Prostate gland (tissue), 2 donors: Measurements from ENCODE around the gene CHST15.

Source experiments
- POLR2A ChIP-seq: fragments of 450-650 bp; IDR thresholded peaks from one replicate; pipeline ENCODE4 v1.6.1; 2016; ENCODE audit warnings: antibody characterized with exemption, mild to moderate bottlenecking
- POLR2AphosphoS5 ChIP-seq: sonication (generic); formaldehyde crosslinking; IDR thresholded peaks from one replicate; pipeline ENCODE4 v1.6.1; 2017; ENCODE audit warnings: antibody characterized with exemption
- TF ChIP-seq, protein P1 (sequence below), 4 experiments: fragments of 200-600 bp in 2 of 4; fragments of 450-650 bp in 2 of 4; sonication (generic) in 2 of 4; IDR thresholded peaks; 1 replicate in 3 of 4; 2 replicates in 1 of 4; pipeline ENCODE4 v1.5.1; 2016 to 2019; ENCODE audit warnings: antibody characterized with exemption in 4 of 4, mild to moderate bottlenecking in 2 of 4, moderate library complexity in 2 of 4

DNA sequence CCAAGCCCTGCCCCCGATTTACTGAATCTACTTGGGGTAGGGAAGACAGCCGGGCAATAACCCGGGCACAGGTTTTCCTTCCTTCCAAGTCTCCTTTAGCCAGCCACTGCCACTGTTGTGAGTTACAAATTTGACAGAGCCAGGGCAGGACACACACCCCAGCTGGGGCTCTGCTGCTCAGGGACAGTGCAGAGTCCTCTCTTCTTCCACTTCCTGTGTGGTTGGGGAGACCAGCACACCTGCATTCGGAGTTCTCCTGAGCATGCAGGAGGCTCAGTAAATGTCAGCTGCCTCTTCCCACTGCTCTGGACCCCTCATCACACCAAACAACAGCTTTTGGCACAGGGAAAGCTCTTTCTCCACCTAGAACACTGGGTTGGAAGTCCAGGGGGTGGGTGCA is 21.3 kb downstream of the CHST15 start:
- TF ChIP-seq POLR2AphosphoS5 (no peak), POLR2A (no peak)
- TF ChIP-seq, protein P1, sequence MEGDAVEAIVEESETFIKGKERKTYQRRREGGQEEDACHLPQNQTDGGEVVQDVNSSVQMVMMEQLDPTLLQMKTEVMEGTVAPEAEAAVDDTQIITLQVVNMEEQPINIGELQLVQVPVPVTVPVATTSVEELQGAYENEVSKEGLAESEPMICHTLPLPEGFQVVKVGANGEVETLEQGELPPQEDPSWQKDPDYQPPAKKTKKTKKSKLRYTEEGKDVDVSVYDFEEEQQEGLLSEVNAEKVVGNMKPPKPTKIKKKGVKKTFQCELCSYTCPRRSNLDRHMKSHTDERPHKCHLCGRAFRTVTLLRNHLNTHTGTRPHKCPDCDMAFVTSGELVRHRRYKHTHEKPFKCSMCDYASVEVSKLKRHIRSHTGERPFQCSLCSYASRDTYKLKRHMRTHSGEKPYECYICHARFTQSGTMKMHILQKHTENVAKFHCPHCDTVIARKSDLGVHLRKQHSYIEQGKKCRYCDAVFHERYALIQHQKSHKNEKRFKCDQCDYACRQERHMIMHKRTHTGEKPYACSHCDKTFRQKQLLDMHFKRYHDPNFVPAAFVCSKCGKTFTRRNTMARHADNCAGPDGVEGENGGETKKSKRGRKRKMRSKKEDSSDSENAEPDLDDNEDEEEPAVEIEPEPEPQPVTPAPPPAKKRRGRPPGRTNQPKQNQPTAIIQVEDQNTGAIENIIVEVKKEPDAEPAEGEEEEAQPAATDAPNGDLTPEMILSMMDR (IDR thresholded peaks at IDR 0.05), result no peak
